ENCODE results near the gene ITGB2.
"Not testable (repeated sequence)": the region's sequence is repeated elsewhere in the genome, so short reads cannot be mapped to it uniquely, and the experiment has no call there.

ITGB2 gene

DNA sequence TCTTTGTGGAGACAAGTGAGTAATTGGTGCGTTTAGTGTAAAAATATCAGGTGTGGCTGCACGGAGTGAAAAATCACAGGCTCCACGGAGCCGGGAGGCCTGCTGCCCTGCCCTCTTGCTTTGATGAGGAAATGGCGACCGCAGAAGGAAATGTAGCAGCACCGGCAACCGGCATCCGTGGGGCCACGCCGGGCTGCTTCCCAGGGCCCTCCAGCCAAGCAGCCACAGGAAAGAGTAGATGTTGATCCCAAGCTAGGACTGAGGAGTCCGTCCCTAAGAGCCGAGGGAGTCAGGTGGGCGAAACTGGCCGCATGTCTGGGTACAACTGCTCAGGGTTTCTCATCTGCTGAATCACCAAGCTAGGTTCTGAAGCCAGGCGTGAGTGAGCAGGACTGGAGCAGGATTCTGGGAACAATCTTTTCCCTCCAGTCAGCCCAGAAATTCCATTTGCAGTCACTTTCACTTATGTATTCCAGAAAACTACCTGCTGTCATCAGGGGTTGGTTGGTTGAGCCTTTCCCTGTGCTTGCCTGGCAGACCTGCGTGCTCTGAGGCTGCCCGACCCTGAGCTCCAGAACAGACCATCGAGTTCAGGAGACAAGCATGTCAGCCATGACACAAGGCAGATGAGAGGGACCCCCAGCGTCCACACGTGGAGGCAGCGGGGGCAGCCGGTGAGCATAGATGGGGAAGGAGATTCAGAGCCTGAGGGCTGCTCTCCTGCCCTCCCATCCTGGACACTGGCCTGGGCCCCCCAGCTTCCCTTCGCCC lies 5.8 kb upstream of the ITGB2 start:
- DNase-seq (ENCODE audit: low read depth in 2 of 2): no peak

DNA sequence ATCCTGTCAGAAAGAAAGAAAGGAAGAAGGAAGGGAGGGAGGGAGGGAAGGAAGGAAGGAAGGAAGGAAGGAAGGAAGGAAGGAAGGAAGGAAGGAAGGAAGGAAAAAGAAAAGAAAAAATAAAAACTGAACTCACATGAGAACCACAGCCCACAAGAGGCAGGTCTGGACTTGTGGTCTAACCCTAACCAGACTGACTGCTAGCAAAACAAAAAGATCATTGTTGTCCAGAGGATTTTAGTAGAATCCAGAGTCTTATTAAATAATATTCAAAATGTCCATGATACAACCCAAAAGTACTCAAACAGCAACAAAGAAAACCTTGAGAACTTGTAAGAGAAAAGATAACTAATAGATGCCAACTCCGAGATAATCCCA lies 4.7 kb upstream of the ITGB2 start:
- DNase-seq (ENCODE audit: low read depth in 2 of 2): no peak

DNA sequence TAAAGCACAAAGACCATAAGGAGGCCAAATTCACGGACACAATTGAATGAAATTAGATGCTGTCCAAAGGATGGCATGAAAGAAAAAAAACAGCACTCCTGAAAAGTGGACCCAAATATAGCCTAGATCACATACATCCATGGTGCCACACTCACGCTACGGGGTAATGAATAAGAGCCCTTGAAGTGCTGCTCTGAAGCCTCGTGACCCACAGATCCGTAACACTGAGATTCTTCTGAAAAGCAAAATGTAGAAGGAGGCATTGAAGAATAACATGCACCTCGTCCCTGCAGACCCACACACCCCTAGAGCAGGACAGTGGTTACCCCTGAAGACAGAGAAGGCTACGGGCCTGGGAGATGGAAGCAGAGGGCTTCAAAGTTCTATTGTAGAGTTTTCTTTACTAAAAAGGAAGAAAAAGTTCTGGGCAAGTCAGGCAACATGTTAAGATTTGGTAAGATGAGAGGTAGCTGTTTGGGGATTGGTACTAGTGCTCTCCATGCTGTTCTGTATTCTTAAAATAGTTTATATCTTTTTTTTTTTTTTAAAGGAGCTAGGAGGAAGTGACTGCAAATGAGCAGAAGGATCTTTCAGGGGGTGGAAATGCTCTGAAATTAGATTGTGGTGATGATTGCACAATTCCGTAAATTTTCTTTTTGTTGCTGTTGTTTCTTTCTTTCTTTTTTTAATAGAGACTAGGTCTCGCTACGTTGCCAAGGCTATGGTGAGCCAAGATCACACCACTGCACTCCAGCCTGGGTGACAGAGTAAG lies 4.1 kb upstream of the ITGB2 start:
- DNase-seq (ENCODE audit: low read depth in 2 of 2): no peak

DNA sequence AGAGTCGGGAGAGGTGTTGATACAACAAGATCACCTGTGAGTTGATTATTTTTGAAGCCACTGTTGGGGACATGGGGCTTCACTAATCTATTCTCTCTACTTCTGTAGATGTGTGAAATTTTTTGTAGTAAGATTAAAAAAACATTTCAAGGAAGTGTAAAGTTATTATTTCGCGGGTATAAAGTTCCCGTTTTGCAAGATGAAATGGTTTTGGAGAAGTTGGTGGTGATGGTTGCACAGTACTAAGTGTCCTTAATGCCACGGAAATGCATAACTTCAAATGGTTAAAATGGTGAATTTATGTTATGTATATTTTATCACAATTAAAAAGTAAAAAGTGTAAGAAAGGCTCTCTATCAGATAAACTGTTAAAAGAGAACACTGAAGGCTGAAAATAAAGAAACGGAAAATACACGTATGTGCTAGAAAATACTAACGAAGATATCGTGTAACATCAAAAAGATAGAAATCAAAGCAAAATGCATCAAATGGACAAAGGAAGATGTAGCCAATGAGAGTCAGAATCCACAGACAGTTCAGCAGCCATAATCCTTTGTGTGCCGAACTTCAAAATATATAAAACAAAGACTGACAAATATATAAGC lies 2.9 kb upstream of the ITGB2 start:
- no peak for DNase-seq (ENCODE audit: low read depth in 2 of 2)

DNA sequence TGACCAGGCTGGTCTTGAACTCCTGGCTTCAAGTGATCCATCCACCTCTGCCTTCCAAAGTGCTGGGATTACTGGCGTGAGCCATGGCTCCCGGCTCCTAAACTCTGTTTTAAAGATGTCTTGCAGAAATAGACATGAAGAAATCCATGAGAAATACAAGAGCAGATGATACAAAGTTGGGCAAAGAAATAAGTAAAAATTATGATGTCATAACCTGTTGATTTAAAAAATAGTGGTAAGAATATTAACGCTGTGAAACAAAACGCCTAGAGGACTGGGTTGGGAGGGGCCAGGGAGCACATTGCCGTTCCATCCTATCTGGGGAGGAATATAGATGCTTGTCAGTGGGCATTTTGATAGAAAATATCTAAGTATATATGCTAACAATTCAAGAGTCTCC lies 1.2 kb upstream of the ITGB2 start:
- DNase-seq (ENCODE audit: low read depth in 2 of 2): no peak

DNA sequence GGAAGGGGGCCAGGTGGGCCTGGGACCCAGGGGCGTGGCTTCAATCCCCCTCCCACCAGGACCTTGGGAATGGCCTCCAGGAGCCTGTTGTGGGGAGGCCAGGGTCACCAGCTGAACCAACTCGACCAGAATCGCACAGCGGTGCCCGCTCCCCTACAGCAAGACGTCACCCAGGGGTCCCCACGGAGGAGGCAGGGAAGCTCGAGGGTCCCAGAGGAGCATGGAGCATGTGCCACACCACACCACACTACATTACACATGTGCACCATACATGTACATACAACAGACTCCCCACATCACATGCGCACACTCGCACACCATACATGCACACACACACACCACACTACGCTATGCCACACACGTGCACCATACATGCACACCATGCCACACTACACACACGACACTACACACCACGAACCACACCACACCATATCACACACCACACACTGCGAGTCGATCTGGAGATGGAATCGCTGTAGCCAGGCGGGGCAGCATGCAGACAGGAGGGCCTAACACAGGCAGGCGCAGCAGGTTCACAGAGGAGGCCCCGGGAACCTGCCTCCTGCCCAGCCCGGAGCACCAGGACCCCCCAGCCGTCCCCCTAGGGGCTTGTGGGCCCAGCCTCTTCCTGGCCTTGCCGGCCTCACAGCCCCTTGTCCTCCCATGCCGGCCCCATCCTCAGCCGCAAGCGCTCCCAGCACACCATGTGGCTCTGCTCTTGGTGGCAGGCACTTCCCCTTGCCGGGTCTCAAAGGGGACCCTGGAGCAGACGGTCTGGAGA lies 596 bp downstream of the ITGB2 start:
- DNase-seq (ENCODE audit: low read depth in 2 of 2): no peak

DNA sequence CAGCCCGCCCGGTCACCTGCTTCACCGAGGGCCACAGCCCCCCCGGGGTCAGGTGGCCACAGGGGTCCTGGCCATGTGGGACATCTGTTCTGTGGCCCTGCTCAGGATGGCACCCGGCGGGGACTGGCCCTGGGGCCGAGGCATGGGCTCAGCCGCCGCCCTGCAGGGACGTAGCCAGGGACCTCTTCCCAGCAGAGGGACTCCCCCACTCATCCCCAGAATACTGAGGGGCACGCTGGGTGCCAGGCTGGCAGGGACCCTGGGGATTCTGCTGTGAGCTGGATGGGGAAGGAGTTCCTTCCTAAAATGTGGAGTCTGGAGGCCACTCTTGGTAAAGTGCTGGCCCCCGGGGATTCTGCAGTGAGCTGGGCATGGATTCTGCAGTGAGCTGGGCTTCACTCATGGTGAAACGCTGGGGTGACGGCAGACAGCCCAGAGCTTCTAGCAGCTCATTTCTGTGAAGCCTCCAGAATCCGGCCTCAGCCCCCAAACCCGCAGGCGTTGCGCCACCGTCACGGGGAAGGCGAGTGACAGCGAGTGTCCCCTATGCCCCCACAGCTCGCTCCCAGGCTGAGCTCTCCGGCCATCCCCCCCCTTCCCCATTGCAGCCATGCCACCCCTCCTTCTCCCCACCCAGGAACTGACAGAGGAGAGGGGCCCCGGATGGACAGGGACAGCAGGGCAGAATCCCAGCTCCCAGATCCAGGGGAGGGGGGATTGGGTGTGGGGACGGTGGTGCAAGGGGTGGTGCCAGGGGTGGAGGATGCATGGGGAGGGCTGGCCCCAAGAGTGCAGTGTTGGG lies 1.4 kb downstream of the ITGB2 start:
- DNase-seq (ENCODE audit: low read depth in 2 of 2): no peak

DNA sequence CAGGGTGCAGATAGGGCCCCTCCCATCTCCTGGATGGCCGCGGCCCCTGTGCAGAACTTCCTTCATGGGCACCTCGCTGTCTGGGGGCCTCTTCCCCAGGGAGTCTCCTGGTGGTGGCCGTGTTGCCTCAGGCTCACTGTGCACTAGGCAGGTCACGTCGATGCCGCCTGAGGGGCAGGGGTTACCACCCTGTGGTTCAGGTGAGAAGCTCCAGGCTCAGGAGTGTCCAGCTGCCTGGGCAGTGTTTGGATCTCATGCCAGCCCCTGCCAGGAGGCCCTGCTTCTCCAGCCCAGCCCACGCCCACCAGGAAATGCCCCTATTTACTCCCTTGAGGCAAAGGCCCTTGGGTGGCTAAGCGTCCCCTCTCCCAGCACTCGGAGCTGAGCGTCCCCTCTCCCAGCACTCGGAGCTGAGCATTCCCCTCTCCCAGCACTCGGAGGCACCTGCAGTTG lies 2.1 kb downstream of the ITGB2 start:
- DNase-seq (ENCODE audit: low read depth in 2 of 2): no peak

DNA sequence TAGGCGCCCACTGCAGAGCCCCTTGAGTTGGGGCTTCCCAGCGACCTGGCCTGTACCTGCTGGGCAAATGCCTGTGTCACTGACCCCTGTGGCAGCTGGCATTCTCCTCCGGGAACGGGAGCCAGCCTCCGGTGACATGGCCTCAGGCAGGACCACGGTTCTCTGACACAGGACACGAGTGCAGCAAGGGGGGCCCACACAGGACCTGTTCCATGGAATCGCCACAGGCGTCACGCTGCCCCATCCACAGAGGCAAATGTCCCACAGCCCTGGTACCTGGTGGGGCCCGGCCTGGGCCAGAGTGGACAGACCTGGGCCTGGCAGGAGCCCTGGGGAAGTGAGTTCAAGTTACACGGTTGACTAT lies 2.6 kb downstream of the ITGB2 start:
- DNase-seq (ENCODE audit: low read depth in 2 of 2): no peak

DNA sequence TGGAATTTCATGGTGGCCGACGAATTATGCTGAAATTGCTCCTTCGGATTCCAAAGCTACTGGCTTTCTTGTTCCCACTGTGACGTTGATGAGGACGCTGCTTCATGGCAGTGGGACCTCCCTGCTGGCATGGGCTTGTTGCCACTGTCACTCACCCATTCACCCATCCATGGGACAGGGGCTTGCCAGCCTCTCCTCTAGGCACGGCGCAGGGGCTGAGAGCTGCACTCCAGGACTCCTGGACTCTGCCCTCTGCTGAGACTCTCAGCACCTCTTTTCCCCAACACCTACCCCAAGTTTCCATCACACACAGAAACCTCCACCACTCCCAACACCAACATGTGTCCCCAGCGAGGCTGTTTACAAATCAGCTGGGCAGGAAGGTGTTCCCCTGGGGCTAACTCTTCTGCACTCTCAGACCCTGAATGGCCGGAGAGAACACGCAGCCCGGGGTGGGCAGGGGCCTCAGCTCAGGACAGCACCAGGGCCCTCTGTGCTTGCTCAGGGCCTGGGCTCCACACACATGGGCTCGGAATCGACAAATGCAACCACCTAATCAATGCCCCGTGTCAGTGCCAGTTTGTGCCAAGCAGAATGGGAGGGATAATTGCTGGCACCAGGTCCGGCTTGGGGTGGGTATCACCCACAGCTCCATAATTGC lies 3.1 kb downstream of the ITGB2 start:
- DNase-seq (ENCODE audit: low read depth in 2 of 2): no peak

DNA sequence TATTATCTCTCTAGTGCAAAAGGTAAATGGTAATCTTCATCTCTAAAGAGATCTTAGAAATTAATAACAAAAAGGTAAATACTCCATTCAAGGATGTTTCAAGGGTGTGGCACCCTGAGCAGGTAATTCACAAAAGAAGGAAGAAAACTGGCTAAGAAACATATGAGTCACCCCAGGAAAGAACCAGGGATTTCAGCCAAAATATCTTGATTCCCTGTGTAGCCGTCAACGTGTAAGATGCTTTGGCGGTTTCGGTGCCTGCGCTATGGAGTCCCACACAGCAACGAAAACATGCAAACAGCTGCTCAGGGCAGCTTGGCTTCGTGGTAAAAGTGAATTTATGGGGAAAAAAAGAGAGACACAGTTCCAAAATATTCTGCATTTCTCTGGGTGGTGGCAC lies 3.7 kb downstream of the ITGB2 start:
- no peak for DNase-seq (ENCODE audit: low read depth in 2 of 2)

DNA sequence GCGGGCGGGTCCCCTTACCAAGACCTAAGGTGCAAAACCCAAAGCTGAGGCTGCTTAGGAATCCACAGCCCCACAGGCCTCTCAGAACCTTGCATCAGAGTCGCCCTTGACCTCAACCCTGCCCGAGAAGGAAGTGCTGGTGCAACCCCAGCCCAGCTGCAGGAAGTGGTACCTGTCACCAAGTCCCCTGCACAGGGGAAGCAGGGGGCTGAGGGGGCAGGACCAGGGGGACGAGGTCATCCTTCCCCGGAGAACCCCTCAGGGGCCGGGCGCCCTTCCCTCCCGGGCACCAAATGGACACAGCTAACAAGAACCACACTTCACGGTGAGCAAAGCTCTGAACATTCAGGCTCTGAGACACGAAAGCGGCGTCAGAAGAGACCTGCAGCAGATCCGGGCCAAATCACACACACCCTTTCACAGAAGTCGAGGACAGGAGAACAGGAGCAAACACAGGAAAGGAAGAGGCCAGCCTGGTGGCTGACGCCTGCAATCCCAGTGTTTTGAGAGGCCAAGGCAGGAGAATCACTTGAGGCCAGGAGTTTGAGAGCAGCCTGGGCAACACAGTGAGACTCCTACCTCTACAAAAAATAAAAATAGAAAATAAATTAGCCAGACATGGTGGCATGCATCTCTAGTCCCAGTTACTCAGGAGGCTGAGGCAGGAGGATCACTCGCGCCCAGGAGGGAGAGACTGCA lies 6.4 kb downstream of the ITGB2 start:
- no peak for DNase-seq (ENCODE audit: low read depth in 2 of 2)

DNA sequence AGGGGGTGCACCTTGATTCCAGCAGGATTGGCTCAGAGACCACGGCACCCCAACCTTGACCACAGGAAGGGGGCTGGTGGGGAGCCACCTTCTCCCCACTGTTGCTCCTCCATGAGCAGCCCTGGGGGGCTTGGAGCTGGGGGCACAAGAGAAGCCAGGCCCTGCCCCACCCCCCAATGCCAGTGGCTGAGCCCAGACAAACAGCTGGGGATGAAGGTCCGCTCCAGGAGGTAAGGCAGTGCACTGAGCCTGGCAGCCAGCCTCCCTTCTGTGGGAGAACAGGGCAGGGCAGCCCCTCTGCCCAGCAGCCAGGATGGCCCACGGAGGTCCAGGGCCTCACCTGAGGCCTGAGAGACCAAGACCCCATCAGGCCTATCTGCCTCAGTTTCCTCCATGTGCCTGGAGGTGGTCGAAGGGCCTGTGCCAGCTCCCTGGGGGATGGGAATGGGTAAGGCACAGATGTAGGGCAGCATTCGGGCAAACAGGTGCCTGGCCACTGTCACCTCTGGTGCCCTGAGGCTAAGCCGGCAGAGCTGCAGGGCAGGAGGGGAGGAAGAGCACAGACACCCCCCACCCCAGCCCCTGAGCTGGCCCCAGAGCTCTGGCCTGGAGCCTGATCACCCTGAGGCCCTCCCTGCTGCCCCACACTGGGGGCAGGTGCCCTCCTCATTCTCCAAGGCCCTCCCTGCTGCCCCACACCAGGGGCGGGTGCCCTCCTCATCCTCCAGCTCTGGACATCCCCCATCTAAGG lies 7.1 kb downstream of the ITGB2 start:
- no peak for DNase-seq (ENCODE audit: low read depth in 2 of 2)

DNA sequence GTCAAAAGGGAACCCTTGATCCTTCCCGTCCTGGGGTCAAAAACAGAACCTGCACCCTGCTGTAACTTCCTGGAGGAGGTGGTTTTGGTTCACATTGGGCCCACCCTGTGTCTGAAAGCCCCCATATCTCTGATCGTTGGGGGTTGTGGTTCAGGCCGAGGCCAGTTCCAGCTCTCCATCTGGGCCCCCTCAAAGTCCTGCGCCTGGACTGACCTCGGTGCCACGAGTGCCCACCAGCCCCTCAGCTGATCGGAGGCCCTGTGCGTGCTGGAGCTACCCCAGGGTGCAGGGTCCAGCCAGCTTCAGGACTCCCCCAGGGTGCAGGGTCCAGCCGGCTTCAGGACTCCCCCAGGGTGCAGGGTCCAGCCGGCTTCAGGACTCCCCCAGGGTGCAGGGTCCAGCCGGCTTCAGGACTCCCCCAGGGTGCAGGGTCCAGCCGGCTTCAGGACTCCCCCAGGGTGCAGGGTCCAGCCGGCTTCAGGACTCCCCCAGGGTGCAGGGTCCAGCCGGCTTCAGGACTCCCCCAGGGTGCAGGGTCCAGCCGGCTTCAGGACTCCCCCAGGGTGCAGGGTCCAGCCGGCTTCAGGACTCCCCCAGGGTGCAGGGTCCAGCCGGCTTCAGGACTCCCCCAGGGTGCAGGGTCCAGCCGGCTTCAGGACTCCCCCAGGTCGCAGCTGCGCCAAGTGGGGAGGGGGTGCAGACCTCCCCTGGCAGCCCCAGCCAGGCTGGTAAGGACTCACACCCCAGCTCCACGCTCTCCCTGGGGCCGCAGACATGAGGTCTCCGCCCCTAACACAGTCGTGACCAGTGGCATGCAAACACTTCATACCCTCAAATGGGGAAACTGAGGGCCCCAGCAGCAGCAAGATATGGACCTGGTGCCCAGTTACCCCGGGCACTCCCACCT lies 7.9 kb downstream of the ITGB2 start:
- DNase-seq (ENCODE audit: low read depth in 2 of 2): not testable (repeated sequence)

DNA sequence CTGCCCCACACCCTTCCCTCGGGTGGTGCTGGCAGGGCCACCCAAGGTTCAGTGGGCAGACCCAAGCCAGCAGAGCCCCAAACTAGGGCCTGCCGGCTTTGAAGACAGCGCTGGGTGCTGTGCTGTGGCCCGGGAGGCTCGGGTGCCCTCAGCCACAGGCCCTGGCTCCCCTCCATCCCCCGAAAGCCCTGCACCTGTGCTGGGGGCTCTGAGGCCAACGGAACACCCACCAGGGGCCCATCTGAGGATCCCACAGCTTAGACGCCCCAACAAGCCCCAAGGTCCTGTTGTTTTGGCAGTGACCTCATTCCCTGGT lies 8.6 kb downstream of the ITGB2 start:
- no peak for DNase-seq (ENCODE audit: low read depth in 2 of 2)

DNA sequence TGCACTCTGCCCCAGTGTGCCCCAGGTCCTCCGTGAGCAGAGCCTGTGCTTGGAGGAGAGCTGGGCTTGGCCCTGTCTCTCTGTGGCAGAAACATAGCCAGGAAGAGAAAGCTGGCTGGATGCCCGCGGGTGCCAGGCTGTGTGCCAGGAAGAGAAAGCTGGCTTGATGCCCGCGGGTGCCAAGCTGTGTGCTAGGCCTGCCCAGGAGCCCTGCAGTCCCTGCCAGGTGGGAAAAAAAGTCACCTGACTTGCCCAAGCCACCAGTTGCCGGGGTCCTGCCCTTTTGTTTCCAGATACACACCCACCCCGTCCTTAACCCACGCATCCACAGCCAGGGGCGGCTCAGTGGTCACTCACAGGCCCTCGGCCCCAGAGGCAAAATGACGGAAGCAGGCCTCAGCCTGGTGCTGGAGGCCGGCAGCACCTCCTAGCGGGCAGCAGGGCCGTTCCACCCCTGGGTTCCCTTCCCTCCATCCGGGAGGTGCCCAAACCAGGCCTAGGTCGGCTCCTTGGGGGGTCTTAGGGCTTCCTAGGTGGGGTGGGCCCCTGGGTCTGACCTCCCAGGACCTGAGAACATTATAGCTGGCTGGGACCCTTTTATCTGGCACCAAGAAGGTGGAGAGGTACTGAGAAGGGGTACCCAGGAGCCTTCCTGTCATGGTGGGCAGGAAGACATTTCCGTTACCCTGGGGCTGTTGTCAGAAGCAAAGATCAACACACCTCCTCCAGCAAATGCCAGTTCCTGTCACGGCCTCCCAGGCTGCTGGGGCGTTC lies 9.1 kb downstream of the ITGB2 start:
- peak in 1 of 2 donors; percentile 42 for DNase-seq (ENCODE audit: low read depth in 2 of 2)

DNA sequence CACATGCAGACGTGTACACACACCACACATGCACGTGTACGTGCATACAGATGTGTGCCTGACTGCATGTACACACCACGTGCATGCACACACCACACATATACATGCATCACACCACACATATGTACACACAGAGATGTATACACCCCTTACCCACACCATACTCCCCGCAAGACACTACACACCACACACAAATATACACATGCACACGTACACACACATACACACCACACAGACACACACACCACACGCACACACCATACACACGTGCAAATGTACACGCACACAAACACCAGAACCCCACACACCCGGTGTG lies 9.7 kb downstream of the ITGB2 start:
- DNase-seq (ENCODE audit: low read depth in 2 of 2): no peak
